Measurements from ENCODE around the gene REV3L.

The REV3L gene

GRCh38 chr6:111474106-111474505, 8.9 kb downstream of the REV3L start:
- FAIRE-seq: no peak
- no peak for DNase-seq (ENCODE audit: insufficient read length, low spot score)
- no peak for TF ChIP-seq TAF1 (IDR thresholded peaks at IDR 0.05; ENCODE audit: low read depth, low read length)

GRCh38 chr6:111472933-111473435, 10.0 kb downstream of the REV3L start:
- FAIRE-seq (no peak), DNase-seq (ENCODE audit: insufficient read length, low spot score) (no peak)
- TF ChIP-seq SPI1 (IDR thresholded peaks at IDR 0.05; ENCODE audit: low read depth, low read length) (no peak), PAX5 (IDR thresholded peaks at IDR 0.05; ENCODE audit: insufficient read depth, low read length, severe bottlenecking) (no peak), POU2F2 (IDR thresholded peaks at IDR 0.05; ENCODE audit: low read depth, low read length) (no peak), POLR2A (IDR thresholded peaks at IDR 0.05; ENCODE audit: low read depth, low read length) (no peak), POLR2AphosphoS5 (IDR thresholded peaks at IDR 0.05; ENCODE audit: low read depth, low read length) (no peak), TAF1 (IDR thresholded peaks at IDR 0.05; ENCODE audit: low read depth, low read length) (no peak)

GRCh38 chr6:111471958-111472357, 11.1 kb downstream of the REV3L start:
- FAIRE-seq (no peak), DNase-seq (ENCODE audit: insufficient read length, low spot score) (no peak)

GRCh38 chr6:111471533-111471932, 11.5 kb downstream of the REV3L start:
- DNase-seq (ENCODE audit: insufficient read length, low spot score) (no peak), FAIRE-seq (no peak)
- TF ChIP-seq POU2F2 (IDR thresholded peaks at IDR 0.05; ENCODE audit: low read depth, low read length) (no peak), POLR2AphosphoS5 (IDR thresholded peaks at IDR 0.05; ENCODE audit: low read depth, low read length) (no peak), POLR2A (IDR thresholded peaks at IDR 0.05; ENCODE audit: low read depth, low read length) (no peak), PAX5 (IDR thresholded peaks at IDR 0.05; ENCODE audit: insufficient read depth, low read length, severe bottlenecking) (no peak), TAF1 (IDR thresholded peaks at IDR 0.05; ENCODE audit: low read depth, low read length) (no peak), SPI1 (IDR thresholded peaks at IDR 0.05; ENCODE audit: low read depth, low read length) (no peak)

More at GRCh38 chr6:111471958-111472357, 11.1 kb downstream of the REV3L start:
- TF ChIP-seq TAF1 (IDR thresholded peaks at IDR 0.05; ENCODE audit: low read depth, low read length) (no peak), POU2F2 (IDR thresholded peaks at IDR 0.05; ENCODE audit: low read depth, low read length) (no peak), PAX5 (IDR thresholded peaks at IDR 0.05; ENCODE audit: insufficient read depth, low read length, severe bottlenecking) (no peak), POLR2A (IDR thresholded peaks at IDR 0.05; ENCODE audit: low read depth, low read length) (no peak), SPI1 (IDR thresholded peaks at IDR 0.05; ENCODE audit: low read depth, low read length) (no peak), POLR2AphosphoS5 (IDR thresholded peaks at IDR 0.05; ENCODE audit: low read depth, low read length) (no peak)

- TF ChIP-seq POU2F2 (IDR thresholded peaks at IDR 0.05; ENCODE audit: low read depth, low read length) (no peak), TAF1 (IDR thresholded peaks at IDR 0.05; ENCODE audit: low read depth, low read length) (no peak), PAX5 (IDR thresholded peaks at IDR 0.05; ENCODE audit: insufficient read depth, low read length, severe bottlenecking) (no peak), POLR2A (IDR thresholded peaks at IDR 0.05; ENCODE audit: low read depth, low read length) (no peak), SPI1 (IDR thresholded peaks at IDR 0.05; ENCODE audit: low read depth, low read length) (no peak), POLR2AphosphoS5 (IDR thresholded peaks at IDR 0.05; ENCODE audit: low read depth, low read length) (no peak)
- no peak for DNase-seq (ENCODE audit: insufficient read length, low spot score)
- no peak for FAIRE-seq
Measured at GRCh38 chr6:111470991-111471390, 12.0 kb downstream of the REV3L start.

GRCh38 chr6:111469543-111469942, 13.5 kb downstream of the REV3L start:
- FAIRE-seq: no peak
- TF ChIP-seq POLR2AphosphoS5 (IDR thresholded peaks at IDR 0.05; ENCODE audit: low read depth, low read length) (no peak), POU2F2 (IDR thresholded peaks at IDR 0.05; ENCODE audit: low read depth, low read length) (no peak), SPI1 (IDR thresholded peaks at IDR 0.05; ENCODE audit: low read depth, low read length) (no peak), TAF1 (IDR thresholded peaks at IDR 0.05; ENCODE audit: low read depth, low read length) (no peak), PAX5 (IDR thresholded peaks at IDR 0.05; ENCODE audit: insufficient read depth, low read length, severe bottlenecking) (no peak), POLR2A (IDR thresholded peaks at IDR 0.05; ENCODE audit: low read depth, low read length) (no peak)
- no peak for DNase-seq (ENCODE audit: insufficient read length, low spot score)

- no peak for TF ChIP-seq TAF1 (IDR thresholded peaks at IDR 0.05; ENCODE audit: low read depth, low read length)
- no peak for TF ChIP-seq PAX5 (IDR thresholded peaks at IDR 0.05; ENCODE audit: insufficient read depth, low read length, severe bottlenecking)
- no peak for TF ChIP-seq POLR2AphosphoS5 (IDR thresholded peaks at IDR 0.05; ENCODE audit: low read depth, low read length)
- no peak for TF ChIP-seq POLR2A (IDR thresholded peaks at IDR 0.05; ENCODE audit: low read depth, low read length)
- TF ChIP-seq SPI1 (IDR thresholded peaks at IDR 0.05; ENCODE audit: low read depth, low read length): no peak
- TF ChIP-seq POU2F2 (IDR thresholded peaks at IDR 0.05; ENCODE audit: low read depth, low read length): no peak
- DNase-seq (ENCODE audit: insufficient read length, low spot score) (no peak), FAIRE-seq (no peak)
Measured at GRCh38 chr6:111468329-111469012, 14.5 kb downstream of the REV3L start.

- FAIRE-seq (no peak), DNase-seq (ENCODE audit: insufficient read length, low spot score) (no peak)
- TF ChIP-seq SPI1 (IDR thresholded peaks at IDR 0.05; ENCODE audit: low read depth, low read length) (no peak), TAF1 (IDR thresholded peaks at IDR 0.05; ENCODE audit: low read depth, low read length) (no peak), POU2F2 (IDR thresholded peaks at IDR 0.05; ENCODE audit: low read depth, low read length) (no peak), PAX5 (IDR thresholded peaks at IDR 0.05; ENCODE audit: insufficient read depth, low read length, severe bottlenecking) (no peak), POLR2AphosphoS5 (IDR thresholded peaks at IDR 0.05; ENCODE audit: low read depth, low read length) (no peak), POLR2A (IDR thresholded peaks at IDR 0.05; ENCODE audit: low read depth, low read length) (no peak)
Measured at GRCh38 chr6:111464184-111464583, 18.8 kb downstream of the REV3L start.

GRCh38 chr6:111462770-111463391, 20.1 kb downstream of the REV3L start:
- FAIRE-seq (no peak), DNase-seq (ENCODE audit: insufficient read length, low spot score) (no peak)
- TF ChIP-seq POLR2AphosphoS5 (IDR thresholded peaks at IDR 0.05; ENCODE audit: low read depth, low read length): no peak
- no peak for TF ChIP-seq TAF1 (IDR thresholded peaks at IDR 0.05; ENCODE audit: low read depth, low read length)
- TF ChIP-seq POU2F2 (IDR thresholded peaks at IDR 0.05; ENCODE audit: low read depth, low read length): no peak
- TF ChIP-seq PAX5 (IDR thresholded peaks at IDR 0.05; ENCODE audit: insufficient read depth, low read length, severe bottlenecking): no peak
- no peak for TF ChIP-seq SPI1 (IDR thresholded peaks at IDR 0.05; ENCODE audit: low read depth, low read length)
- no peak for TF ChIP-seq POLR2A (IDR thresholded peaks at IDR 0.05; ENCODE audit: low read depth, low read length)
